Mucosa of stomach (tissue), 1 donor: Measurements from ENCODE around the gene SLC4A7.

Source experiments
- H3K27me3 ChIP-seq: one replicate; pipeline ENCODE4 v1.7.0; 2013; ENCODE audit warnings: mild to moderate bottlenecking, low read length; ENCODE audit not compliant: control insufficient read depth, insufficient read depth
- H3K36me3 ChIP-seq: one replicate; pipeline ENCODE4 v1.7.0; 2013; ENCODE audit warnings: low read length; ENCODE audit not compliant: control insufficient read depth, insufficient read depth
- H3K4me1 ChIP-seq: one replicate; pipeline ENCODE4 v1.7.0; 2013; ENCODE audit warnings: mild to moderate bottlenecking, low read length; ENCODE audit not compliant: control insufficient read depth, insufficient read depth
- H3K4me3 ChIP-seq: one replicate; pipeline ENCODE4 v1.7.0; 2013; ENCODE audit warnings: low read length
- H3K9ac ChIP-seq: one replicate; pipeline ENCODE4 v1.7.0; 2013; ENCODE audit warnings: mild to moderate bottlenecking, low read length, moderate library complexity
- H3K9me3 ChIP-seq: one replicate; pipeline ENCODE4 v1.7.0; 2013; ENCODE audit warnings: mild to moderate bottlenecking, low read length, moderate library complexity; ENCODE audit not compliant: control insufficient read depth
- donor health status: Pancreatic carcinoma.

SLC4A7 gene

DNA sequence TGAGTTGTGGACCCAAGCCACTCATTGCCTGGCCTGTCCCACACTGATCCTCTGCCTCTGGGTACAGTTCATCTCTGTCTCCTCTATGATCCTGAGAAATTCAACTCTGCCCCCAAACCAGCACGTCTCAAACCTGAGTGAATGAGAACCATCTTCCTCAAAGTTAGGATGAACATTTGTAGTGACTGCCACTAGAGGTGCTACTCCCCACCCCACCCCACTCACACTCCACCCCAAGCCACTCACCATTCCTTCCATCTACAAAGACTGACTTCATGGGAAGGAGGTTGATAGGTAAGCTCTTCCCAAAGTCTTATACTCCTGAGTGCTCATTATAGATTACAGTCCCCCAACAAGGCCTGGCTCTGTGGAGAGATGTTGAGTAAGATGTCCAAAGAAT is 158.8 kb downstream of the SLC4A7 start:
- no peaks in the 10 kb centered on the region for H3K9me3 ChIP-seq
- no peaks in the 10 kb centered on the region for H3K4me1 ChIP-seq
- no peaks in the 10 kb centered on the region for H3K36me3 ChIP-seq
- no peak overlapping the region for H3K4me3 ChIP-seq
- no peaks in the 10 kb centered on the region for H3K27me3 ChIP-seq
- no peak overlapping the region for H3K9ac ChIP-seq

GRCh38 chr3:27324686-27325085 is 159.5 kb downstream of the SLC4A7 start:
- H3K27me3 ChIP-seq: no peaks in the 10 kb centered on the region
- H3K4me1 ChIP-seq: no peaks in the 10 kb centered on the region
- no peak overlapping the region for H3K9ac ChIP-seq
- H3K9me3 ChIP-seq: no peaks in the 10 kb centered on the region
- no peak overlapping the region for H3K4me3 ChIP-seq
- no peaks in the 10 kb centered on the region for H3K36me3 ChIP-seq

GRCh38 chr3:27323087-27323570 is 161.1 kb downstream of the SLC4A7 start:
- no peaks in the 10 kb centered on the region for H3K27me3 ChIP-seq
- no peak overlapping the region for H3K9ac ChIP-seq
- H3K36me3 ChIP-seq: no peaks in the 10 kb centered on the region
- no peak overlapping the region for H3K4me3 ChIP-seq
- H3K9me3 ChIP-seq: no peaks in the 10 kb centered on the region
- no peaks in the 10 kb centered on the region for H3K4me1 ChIP-seq
